Caco-2 (cell line): ENCODE results near the gene SIL1. TPM values are rescaled to one million over a fixed set of nuclear protein-coding genes. Genes with fewer than 3 reads are reported as not detected.
"Not testable (repeated sequence)": the region's sequence is repeated elsewhere in the genome, so short reads cannot be mapped to it uniquely, and the experiment has no call there.

ENCODE experiments used
- BruUV-seq: library from RNA; stranded (reverse); fragments of 400-500 nt; replicated peaks from 2 replicates; lab custom pipeline; 2021; lab: Mats Ljungman, UMichigan
- CTCF ChIA-PET: fragments of 300-600 bp; sonication (Branson Sonifier 250); formaldehyde crosslinking; loops from one replicate; lab custom pipeline; 2022; ENCODE audit warnings: antibody characterized with exemption; lab: Charles Lee
- POLR2A ChIA-PET: fragments of 300-600 bp; sonication (Branson Sonifier 250); formaldehyde crosslinking; loops from one replicate; lab custom pipeline; 2022; ENCODE audit warnings: antibody characterized with exemption; lab: Charles Lee
- DNase-seq, 2 experiments: peaks; one replicate each; pipeline versions ENCODE4 v3.0.0 to v3.0.0-alpha.2; 2020 to 2022
- H3K27me3 ChIP-seq: replicated peaks from 2 replicates; pipeline ENCODE4 v1.6.0; 2011; ENCODE audit warnings: low read length; ENCODE audit not compliant: control insufficient read depth, insufficient read depth
- H3K36me3 ChIP-seq: 2 replicates; pipeline ENCODE4 v1.5.1; 2011; ENCODE audit warnings: low read length; ENCODE audit not compliant: control insufficient read depth, insufficient read depth
- H3K4me1 ChIP-seq: fragments of 250-450 bp; sonication (Bioruptor Pico); 2 replicates; pipeline ENCODE4 v1.5.1; 2020; ENCODE audit warnings: mild to moderate bottlenecking
- H3K4me3 ChIP-seq: 2 replicates; pipeline ENCODE4 v1.5.1; 2011; ENCODE audit warnings: low read depth, mild to moderate bottlenecking, control low read depth, low read length
- H3K9me3 ChIP-seq: fragments of 250-450 bp; sonication (Bioruptor Pico); 2 replicates; pipeline ENCODE4 v1.5.1; 2020; ENCODE audit warnings: mild to moderate bottlenecking, moderate library complexity
- H3K27ac Mint-ChIP-seq: one replicate; pipeline ENCODE4 v1.8.0; 2022; ENCODE audit warnings: mixed read lengths; ENCODE audit not compliant: unreplicated experiment
- H3K27me3 Mint-ChIP-seq: one replicate; pipeline ENCODE4 v1.8.0; 2022; ENCODE audit warnings: mixed read lengths; ENCODE audit not compliant: insufficient read depth, unreplicated experiment
- H3K36me3 Mint-ChIP-seq: one replicate; pipeline ENCODE4 v1.8.0; 2022; ENCODE audit warnings: mild to moderate bottlenecking, mixed read lengths; ENCODE audit not compliant: insufficient read depth, unreplicated experiment
- H3K4me1 Mint-ChIP-seq: one replicate; pipeline ENCODE4 v1.8.0; 2022; ENCODE audit warnings: low read depth, mixed read lengths; ENCODE audit not compliant: unreplicated experiment
- H3K4me3 Mint-ChIP-seq: one replicate; pipeline ENCODE4 v1.8.0; 2022; ENCODE audit warnings: mild to moderate bottlenecking, moderate library complexity, mixed read lengths; ENCODE audit not compliant: unreplicated experiment
- H3K9me3 Mint-ChIP-seq: one replicate; pipeline ENCODE4 v1.8.0; 2022; ENCODE audit warnings: mixed read lengths; ENCODE audit not compliant: unreplicated experiment
- intact Hi-C: fragments of 100-400 bp; cut with micrococcal nuclease; formaldehyde crosslinking; loops from one replicate; pipeline ENCODE4 v1.10.0; 2022; ENCODE audit not compliant: unreplicated experiment
- total RNA-seq: library from RNA; stranded (reverse); gene quantifications from 2 replicates; pipeline ENCODE4 v1.2.3, GENCODE V29; 2022
- TF ChIP-seq, protein P1 (sequence below), 2 experiments: fragments of 200-600 bp in 1 of 2; IDR thresholded peaks; 1 replicate in 1 of 2; 2 replicates in 1 of 2; pipeline versions ENCODE4 v1.5.1 to v1.8.0; 2011 to 2022; ENCODE audit warnings: antibody characterized with exemption in 1 of 2, control low read depth in 1 of 2, inconsistent platforms in 1 of 2, low read depth in 1 of 2, low read length in 1 of 2, mild to moderate bottlenecking in 1 of 2, moderate library complexity in 1 of 2; ENCODE audit not compliant: insufficient read depth in 1 of 2, severe bottlenecking in 1 of 2, unreplicated experiment in 1 of 2

Gene SIL1
- total RNA-seq, 1 experiment from 2014 or later = 29.7 TPM

DNA sequence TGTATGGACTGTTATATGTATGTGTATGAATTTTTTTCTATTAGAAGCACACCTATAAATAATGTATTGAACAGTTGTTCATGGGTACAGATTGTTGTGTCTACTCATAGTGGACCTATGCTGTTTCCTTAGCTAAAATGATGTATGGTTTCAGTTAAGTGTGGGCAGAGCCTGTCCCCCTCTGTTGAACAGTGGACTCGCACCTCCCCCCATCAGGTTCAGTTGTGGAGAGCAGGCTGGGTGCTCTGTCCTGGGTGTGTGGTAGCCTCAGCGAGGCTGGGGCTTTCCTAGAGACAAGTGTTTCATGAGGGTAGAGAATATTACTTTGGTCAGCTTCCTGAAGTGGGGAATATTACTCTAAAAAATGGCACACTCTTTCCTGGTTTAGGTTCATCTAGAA is 275.7 kb downstream of the SIL1 start:
- Histone ChIP-seq H3K9me3 (no peaks in the 10 kb centered on the region), H3K4me1 (no peaks in the 10 kb centered on the region), H3K27me3 (no peaks in the 10 kb centered on the region), H3K36me3 (peaks cover 5% of the 10 kb centered on the region), H3K4me3 (no peak overlapping the region)
- no peak for DNase-seq
- Mint-ChIP-seq H3K4me1 (no peaks in the 10 kb centered on the region), H3K4me3 (no peak overlapping the region), H3K27me3 (no peaks in the 10 kb centered on the region), H3K9me3 (no peaks in the 10 kb centered on the region), H3K27ac (no peak overlapping the region), H3K36me3 (peaks cover 84% of the 10 kb centered on the region)
- ChIA-PET CTCF (no interaction called here), POLR2A (no interaction called here)
- TF ChIP-seq, protein P1, sequence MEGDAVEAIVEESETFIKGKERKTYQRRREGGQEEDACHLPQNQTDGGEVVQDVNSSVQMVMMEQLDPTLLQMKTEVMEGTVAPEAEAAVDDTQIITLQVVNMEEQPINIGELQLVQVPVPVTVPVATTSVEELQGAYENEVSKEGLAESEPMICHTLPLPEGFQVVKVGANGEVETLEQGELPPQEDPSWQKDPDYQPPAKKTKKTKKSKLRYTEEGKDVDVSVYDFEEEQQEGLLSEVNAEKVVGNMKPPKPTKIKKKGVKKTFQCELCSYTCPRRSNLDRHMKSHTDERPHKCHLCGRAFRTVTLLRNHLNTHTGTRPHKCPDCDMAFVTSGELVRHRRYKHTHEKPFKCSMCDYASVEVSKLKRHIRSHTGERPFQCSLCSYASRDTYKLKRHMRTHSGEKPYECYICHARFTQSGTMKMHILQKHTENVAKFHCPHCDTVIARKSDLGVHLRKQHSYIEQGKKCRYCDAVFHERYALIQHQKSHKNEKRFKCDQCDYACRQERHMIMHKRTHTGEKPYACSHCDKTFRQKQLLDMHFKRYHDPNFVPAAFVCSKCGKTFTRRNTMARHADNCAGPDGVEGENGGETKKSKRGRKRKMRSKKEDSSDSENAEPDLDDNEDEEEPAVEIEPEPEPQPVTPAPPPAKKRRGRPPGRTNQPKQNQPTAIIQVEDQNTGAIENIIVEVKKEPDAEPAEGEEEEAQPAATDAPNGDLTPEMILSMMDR (IDR thresholded peaks at IDR 0.05; ENCODE audit: insufficient read depth in 1 of 2, low read depth in 1 of 2, low read length in 1 of 2, severe bottlenecking in 1 of 2, unreplicated experiment in 1 of 2) = peak in 1 of 2 experiments; percentile 10
- intact Hi-C loops = no loop called here
- BruUV-seq = no TSS peak

DNA sequence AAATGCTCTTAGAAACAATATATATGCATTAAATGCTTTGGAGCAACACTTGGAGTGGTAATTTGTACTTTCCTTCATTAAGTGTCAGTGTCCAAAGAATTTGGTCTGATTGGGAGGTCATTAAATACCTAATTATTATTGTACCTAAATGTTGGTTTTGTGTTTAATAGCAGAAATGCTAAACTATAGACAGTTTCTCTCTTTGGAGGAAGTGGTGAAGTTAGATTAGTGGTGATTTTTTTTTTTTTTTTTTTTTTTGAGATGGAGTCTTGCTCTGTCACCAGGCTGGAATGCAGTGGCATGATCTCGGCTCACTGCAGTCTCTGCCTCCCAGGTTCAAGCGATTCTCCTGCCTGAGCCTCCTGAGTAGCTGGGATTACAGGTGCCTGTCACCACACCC is 276.8 kb downstream of the SIL1 start:
- H3K4me1 Mint-ChIP-seq, H3K4me3 Mint-ChIP-seq, CTCF ChIA-PET, intact Hi-C loops, H3K27me3 ChIP-seq, H3K27me3 Mint-ChIP-seq, POLR2A ChIA-PET, H3K9me3 ChIP-seq, H3K27ac Mint-ChIP-seq, BruUV-seq, DNase-seq, H3K9me3 Mint-ChIP-seq, H3K4me1 ChIP-seq, H3K4me3 ChIP-seq, H3K36me3 ChIP-seq: not testable (repeated sequence)
- H3K36me3 Mint-ChIP-seq = peaks cover 79% of the 10 kb centered on the region

DNA sequence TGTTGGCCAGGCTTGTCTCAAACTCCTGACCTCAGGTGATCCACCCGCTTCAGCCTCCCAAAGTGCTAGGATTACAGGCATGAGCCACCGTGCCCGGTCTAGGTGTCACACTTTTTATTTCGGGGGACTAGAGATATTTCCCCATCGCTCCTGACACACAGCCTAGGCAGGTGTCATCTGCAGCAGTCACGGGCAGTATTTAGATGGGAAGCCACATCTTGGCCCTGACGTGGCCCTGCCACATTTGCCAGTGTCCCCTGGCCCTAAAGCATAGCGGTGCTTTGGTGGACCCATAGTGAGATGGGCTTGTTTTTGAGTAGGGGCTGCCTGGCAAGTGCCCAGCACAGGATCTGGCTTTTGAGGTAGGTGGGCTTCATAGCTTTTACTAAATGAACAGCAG is 278.0 kb downstream of the SIL1 start:
- DNase-seq = no peak
- Mint-ChIP-seq H3K36me3 (peaks cover 79% of the 10 kb centered on the region), H3K4me1 (no peaks in the 10 kb centered on the region), H3K27me3 (no peaks in the 10 kb centered on the region), H3K27ac (no peak overlapping the region), H3K9me3 (no peaks in the 10 kb centered on the region), H3K4me3 (no peak overlapping the region)
- Histone ChIP-seq H3K9me3 (no peaks in the 10 kb centered on the region), H3K4me3 (no peak overlapping the region), H3K27me3 (no peaks in the 10 kb centered on the region), H3K36me3 (peaks cover 4% of the 10 kb centered on the region), H3K4me1 (no peaks in the 10 kb centered on the region)
- POLR2A ChIA-PET = no interaction called here
- TF ChIP-seq, protein P1 (IDR thresholded peaks at IDR 0.05; ENCODE audit: insufficient read depth in 1 of 2, low read depth in 1 of 2, low read length in 1 of 2, severe bottlenecking in 1 of 2, unreplicated experiment in 1 of 2) = no peak
- no TSS peak for BruUV-seq
- CTCF ChIA-PET = no interaction called here
- intact Hi-C loops = no loop called here

DNA sequence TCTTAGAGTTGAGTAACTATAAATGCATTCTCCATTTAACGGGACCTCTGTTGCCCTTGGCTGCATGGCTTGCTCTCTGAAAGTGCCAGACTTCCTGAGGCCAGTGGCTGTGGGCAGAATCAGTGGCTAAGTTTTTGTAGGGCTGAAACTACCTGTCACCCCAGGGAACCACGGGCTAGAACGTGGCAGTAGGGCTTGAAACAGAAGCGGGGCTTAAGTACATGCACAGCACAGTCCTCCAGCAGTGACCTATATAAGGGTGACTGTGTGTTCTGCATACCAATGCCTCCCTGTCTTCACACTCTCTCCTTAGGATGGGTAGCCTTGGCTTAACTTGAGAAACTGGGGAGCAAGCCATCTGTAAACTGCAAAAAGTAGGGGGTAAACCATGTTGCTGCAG is 279.5 kb downstream of the SIL1 start:
- H3K36me3 ChIP-seq = peaks cover 1% of the 10 kb centered on the region
- H3K9me3 ChIP-seq = no peaks in the 10 kb centered on the region
- POLR2A ChIA-PET = no interaction called here
- Mint-ChIP-seq H3K27me3 (no peaks in the 10 kb centered on the region), H3K4me3 (no peak overlapping the region), H3K36me3 (peaks cover 78% of the 10 kb centered on the region), H3K4me1 (no peaks in the 10 kb centered on the region), H3K9me3 (no peaks in the 10 kb centered on the region), H3K27ac (no peak overlapping the region)
- CTCF ChIA-PET = no interaction called here
- no TSS peak for BruUV-seq
- intact Hi-C loops = no loop called here
- no peaks in the 10 kb centered on the region for H3K4me1 ChIP-seq
- TF ChIP-seq, protein P1 (IDR thresholded peaks at IDR 0.05; ENCODE audit: insufficient read depth in 1 of 2, low read depth in 1 of 2, low read length in 1 of 2, severe bottlenecking in 1 of 2, unreplicated experiment in 1 of 2) = no peak
- H3K27me3 ChIP-seq = no peaks in the 10 kb centered on the region
- no peak for DNase-seq
- H3K4me3 ChIP-seq = no peak overlapping the region
